Renal cortical epithelial cell (primary cell): ENCODE results near the gene TPX2. TPM values are rescaled to one million over a fixed set of nuclear protein-coding genes. Genes with fewer than 3 reads are reported as not detected.
A peak's percentile ranks its signal among the peaks of the same experiment; 100 is the strongest.

Experiments
- DNase-seq: peaks from one replicate; pipeline ENCODE4 v3.0.0-alpha.2; 2011; ENCODE audit warnings: low read depth
- total RNA-seq: library from RNA; depleted of rRNA; stranded (reverse); fragments of >200 nt; gene quantifications from 2 replicates; pipeline ENCODE4 v1.2.3, GENCODE V29; 2014

TPX2 gene
- 7.2 and 27.6 TPM in 2 replicates for total RNA-seq

DNA sequence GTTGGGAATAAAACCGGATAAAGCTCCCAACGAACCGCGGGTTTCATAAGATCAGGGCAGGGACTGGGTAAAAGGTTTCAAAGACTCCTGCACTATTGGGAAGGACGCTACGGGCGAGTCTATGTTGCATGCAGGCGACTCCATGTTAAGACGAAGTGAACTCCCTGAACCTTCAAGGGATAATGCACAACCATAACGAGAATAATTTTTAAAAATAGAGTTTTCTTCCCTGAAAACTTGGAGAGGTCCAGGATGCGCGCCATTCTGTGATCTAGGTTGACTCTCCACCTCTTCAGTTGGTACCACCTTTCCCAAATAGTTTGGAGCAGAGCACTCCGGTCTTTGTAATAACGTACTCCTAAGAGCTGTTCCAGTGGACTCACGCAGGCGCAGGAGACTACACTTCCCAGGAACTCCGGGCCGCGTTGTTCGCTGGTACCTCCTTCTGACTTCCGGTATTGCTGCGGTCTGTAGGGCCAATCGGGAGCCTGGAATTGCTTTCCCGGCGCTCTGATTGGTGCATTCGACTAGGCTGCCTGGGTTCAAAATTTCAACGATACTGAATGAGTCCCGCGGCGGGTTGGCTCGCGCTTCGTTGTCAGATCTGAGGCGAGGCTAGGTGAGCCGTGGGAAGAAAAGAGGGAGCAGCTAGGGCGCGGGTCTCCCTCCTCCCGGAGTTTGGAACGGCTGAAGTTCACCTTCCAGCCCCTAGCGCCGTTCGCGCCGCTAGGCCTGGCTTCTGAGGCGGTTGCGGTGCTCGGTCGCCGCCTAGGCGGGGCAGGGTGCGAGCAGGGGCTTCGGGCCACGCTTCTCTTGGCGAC is at the start of gene TPX2:
TPX2 (plus strand) TSS at position 562 of the 821 bp plus-strand sequence. CDS start 18,187 bp downstream, outside the sequence.
- DNase-seq: peak; percentile 95

GRCh38 chr20:31690124-31690666 is 48.9 kb upstream of the TPX2 start:
- no peak for DNase-seq

- peak; percentile 67 for DNase-seq
Observed at GRCh38 chr20:31691646-31692275, 47.3 kb upstream of the TPX2 start.

DNA sequence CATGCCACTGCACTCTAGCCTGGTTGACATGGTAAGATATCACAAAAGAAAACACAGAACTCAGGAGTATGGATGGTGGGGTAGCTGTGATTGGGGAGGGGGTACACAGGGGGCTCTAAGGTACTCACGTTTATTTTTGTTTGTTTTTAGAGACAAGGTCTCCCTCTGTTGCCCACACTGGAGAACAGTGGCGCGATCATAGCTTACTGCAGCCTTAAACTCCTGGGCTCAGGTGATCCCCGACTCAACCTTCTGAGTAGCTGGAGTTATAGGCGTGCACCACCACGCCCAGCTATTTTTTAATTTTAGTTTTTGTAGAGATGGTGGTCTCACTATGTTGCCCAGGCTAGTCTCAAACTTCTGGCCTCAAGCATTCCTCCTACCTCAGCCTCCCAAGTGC is 45.7 kb upstream of the TPX2 start:
- no peak for DNase-seq

DNA sequence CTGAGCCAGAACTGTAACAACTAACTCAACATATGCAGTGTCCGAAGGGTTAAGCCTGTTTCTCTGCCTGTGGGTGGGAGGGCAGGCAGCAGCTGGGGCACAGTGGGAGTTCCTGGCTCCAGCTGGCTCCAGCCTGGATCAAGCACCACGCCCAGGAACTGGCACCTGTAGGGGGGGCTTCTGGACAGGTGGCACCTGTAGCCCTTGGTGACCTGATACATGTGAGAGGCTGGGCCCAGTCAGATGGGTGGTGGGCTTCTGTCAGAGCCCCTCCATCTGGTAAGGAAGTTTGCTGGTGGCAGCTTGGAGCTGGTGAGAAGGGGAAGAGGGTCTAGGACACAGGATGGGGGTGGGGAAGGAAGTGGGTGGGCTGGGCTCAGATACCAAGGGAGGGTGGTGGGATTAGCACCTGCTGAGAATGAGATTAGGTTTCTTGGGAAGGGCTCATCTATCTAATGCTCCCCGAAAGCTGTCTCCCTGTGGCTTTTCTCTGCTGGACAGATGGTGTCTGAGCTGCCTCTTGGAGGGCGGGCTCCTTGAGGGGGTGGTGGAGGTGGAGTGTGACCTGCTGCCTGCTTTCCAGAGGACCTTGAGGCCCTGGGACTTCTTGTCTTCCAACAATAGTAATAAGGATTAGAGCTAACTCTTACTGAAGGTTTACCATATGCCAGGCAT is 45.0 kb upstream of the TPX2 start:
- DNase-seq: no peak

DNA sequence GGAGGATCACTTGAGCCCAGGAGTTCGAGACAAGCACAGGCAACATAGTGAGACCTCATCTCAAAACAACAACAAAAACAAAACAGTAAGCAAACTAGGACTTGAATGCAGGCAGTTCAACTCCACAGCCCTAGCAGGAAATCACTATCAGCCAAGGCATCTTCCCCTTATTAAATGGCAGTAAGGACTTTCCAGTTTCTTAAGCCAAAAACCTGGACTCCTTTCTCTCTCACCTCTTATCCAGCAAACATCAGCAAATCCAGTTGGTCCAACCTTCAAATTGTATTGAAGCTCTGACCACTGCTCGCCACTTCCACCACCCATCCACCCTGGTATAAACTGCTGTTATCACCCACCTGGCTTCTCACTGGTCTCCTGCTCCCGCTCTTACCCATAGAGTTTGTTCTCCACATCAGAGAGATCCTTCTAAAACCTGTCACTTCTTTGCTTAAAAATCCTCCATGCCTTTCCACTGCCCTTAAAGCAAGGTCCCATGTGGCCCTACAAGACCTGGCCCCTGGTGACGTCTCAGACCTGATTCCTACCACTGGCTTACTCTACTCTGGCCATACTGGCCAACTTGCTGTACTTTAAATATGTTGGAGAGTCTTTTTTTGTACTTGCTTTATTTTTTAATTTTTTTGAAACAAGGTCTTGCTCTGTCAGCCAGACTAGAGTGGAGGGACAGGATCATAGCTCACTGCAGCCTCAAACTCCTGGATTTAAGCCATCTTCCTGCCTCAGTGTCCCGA is 44.1 kb upstream of the TPX2 start:
- no peak for DNase-seq

DNA sequence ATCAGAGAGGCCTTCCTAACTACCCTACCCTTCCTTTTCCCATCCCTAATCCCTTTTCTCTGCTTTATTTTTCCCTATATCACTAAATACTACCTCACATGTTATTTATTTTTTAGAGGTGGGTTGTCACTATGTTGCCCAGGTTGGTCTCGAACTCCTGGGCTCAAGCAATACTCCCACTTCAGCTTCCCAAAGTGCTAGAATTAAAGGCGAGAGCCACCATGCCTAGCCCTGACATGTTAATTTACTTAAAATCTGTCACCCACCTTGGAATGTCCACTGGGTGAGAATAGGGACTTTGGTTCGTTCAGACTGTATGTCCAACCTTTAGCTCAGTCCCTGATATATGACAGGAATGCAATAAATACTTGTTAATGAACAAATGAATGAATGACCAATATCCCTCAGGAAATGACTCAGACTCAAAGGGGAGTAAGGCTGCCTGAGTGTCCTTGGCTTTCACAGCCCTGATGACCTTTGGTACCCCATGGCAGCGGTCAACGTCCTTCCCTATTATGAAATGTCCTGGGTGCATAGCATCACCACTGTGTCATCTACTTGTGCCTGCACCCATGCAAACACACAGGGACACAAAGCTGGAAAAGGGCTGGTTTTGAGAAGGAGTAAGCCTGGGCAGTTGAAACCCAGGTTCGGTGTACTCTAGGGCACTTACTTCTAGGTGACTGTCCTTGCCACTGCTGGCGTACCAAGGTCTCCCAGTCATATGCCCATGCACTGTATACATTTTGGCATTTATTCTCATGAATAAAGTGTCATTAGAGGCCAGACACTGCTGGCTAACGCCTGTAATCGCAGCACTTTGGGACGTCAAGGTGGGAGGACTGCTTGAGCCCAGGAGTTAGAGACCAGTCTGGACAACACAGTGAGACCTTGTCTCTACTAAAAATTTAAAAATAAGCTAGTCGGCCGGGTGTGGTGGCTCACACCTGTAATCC is 43.0 kb upstream of the TPX2 start:
- peak; percentile 94 for DNase-seq

- DNase-seq: no peak
Observed at GRCh38 chr20:31698243-31698802, 40.8 kb upstream of the TPX2 start.

DNA sequence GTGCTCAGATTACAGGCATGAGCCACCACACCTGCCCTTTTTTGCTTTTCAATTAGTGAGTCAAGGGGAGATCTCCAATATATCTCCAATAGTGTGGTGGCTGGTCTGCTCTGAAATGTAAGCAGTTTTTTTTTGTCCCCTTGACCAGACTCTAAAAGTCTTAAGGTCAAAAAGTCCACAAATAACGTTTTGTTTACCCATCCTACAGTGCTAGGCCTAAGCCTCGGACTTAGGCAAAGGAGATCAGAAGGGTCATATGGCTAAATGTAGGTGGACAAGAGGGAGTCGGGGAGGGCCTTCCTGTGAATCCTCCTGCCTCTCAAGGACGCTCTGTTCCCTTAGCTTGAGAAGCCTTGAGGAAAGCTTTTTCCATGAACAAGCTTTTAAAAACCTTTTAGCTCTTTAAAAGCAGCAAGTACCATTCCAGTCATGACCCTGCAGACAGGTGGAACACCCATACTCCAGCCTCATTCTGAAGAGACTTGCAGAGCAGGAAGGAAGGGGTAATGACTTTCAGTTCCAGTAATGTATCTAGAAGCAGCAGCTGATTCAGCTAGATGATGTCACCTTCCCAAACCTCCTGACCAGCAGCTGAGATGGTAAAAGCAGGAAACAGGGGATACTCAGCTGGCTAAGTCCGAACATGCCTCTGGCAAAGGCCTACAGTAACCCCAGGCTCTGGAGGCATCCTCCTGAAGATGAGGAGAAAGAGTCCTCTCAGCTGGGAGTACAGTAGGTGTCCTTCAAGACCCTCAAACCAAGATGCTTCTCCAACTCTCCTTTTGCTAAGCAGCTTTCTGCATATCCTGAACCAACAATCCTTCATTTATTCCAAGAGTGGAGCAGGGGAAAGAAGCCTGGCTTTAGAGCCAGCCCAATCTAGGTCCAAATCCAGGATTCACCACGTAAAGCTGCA is 40.0 kb upstream of the TPX2 start:
- peak; percentile 98 for DNase-seq

- DNase-seq: no peak
Observed at GRCh38 chr20:31699801-31700728, 39.0 kb upstream of the TPX2 start.

DNA sequence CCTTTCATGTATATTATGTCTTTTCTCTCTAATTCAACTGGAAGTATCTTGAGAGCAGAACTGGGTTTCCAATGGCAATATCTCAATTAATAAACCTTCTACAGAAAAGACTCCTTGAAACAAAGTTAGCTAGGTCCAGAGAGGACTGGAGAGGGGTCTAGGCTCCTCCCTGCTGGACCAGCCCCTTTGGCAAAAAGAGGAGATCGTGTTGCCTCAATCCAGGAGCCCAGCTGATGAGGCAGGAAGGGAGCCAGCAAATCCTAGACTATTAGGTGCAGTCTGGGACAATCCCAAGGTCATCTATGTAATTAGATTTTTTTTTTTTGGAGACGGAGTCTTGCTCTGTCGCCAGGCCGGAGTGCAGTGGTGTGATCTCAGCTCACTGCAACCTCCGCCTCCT is 38.3 kb upstream of the TPX2 start:
- DNase-seq: no peak

DNA sequence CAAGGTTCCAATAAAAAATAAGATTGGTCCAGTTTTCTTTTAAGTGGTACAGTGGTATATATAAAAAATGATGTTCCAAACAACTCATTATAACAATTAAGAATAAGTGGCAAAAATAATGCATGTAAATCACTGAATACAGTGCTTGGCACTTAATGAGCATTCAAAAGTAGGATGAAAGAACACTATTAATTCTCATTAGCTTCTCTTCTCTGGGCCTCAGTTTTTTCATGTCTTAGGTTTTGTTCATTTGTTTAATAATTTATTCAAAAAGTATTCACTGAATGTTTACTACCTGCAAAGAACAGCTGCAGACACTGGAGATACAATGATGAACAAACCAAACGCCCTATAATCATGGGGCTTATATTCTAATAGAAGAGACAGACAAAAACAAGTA is 37.5 kb upstream of the TPX2 start:
- DNase-seq: no peak

- DNase-seq: peak; percentile 95
Observed at GRCh38 chr20:31704225-31705119, 34.6 kb upstream of the TPX2 start.

DNA sequence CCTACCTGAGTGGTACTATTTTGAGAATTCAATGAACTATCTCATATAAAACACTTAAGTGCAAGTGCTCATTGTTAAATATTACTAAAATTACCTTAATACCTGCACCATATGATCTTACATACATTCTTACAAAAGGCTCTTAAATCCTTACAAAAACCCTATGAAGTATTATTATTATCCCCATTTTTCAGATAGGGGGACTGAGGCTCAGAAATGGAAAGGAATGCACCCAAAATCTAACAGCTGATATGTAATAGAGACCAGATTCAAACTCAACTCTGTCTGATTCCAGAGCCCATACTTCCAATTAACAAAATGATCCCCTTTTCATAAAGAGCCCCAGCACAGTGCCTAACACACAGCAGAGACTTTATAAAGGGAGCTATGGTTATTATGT is 33.9 kb upstream of the TPX2 start:
- no peak for DNase-seq

DNA sequence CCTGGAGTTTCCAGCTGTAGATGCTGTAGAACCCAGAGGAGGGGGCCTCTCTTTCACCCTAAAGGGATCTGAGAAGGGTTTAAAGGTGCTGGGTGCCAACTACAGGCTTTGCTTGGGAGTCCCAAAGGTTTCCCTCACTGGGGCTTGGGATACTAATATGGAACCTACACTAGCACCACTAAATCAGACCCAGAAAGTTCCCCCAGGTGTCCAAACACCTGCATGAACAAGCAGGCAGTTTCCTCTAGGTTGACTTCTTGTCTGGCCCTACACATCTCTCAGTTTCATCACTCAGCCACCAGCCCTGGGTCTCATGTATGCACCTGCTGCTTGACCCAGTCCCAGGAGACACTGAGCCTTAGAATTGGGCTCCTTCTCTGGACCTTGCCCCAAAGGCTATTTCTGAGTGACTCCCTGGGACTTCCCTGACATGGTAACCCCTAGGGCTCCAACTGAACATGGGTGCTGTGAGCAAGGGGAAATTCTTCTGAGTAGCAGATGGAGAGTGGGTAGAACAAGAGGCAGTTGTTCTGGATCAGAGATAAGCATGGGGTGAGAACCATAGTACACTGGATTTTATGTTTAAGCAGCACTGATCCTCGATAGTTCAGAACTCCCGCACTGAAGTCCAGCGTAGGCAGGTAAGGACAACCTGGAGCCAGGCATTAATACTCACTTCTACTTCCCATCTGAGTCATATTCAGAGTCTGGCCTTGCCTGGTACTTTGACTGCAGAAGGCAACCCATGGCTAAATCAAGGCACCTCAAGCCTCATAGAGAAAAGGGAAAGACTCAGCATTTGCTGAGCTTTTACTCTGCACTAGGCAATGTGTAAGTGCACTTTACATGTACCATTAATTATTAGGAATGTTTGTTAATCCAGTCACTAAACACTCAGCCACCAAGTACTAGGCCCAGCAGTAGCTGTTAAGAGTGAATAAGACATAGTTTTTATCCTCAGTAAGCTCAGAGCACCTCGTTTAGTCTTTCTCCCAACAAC is 33.2 kb upstream of the TPX2 start:
- peak; percentile 64 for DNase-seq
